Thyroid gland (tissue), 4 donors: Measurements from ENCODE around the gene GET4. TPM values are rescaled to one million over a fixed set of nuclear protein-coding genes. Genes with fewer than 3 reads are reported as not detected.

ENCODE experiments used
- DNase-seq, 2 donors: peaks; one replicate each; pipeline ENCODE4 v3.0.0-alpha.2; 2019
- H3K27ac ChIP-seq, 3 donors: fragments of 200-600 bp; sonication (generic); 1 replicate in 2 of 3; 2 replicates in 1 of 3; pipeline ENCODE4 v1.5.1; 2016 to 2019; ENCODE audit warnings: mild to moderate bottlenecking in 1 of 3, moderate library complexity in 1 of 3
- H3K27me3 ChIP-seq: fragments of 200-600 bp; sonication (generic); one replicate; pipeline ENCODE4 v1.5.1; 2019
- H3K36me3 ChIP-seq, 2 donors: fragments of 200-600 bp; sonication (generic); one replicate each; pipeline ENCODE4 v1.5.1; 2016 to 2019
- H3K4me1 ChIP-seq, 2 donors: fragments of 200-600 bp; sonication (generic); one replicate each; pipeline ENCODE4 v1.5.1; 2017 to 2019
- H3K4me3 ChIP-seq, 3 donors: fragments of 200-600 bp; sonication (generic); replicated peaks in 1 of 3; 1 replicate in 2 of 3; 2 replicates in 1 of 3; pipeline ENCODE4 v1.5.1; 2016; ENCODE audit warnings: mild to moderate bottlenecking in 1 of 3
- H3K9me3 ChIP-seq: fragments of 200-600 bp; sonication (generic); one replicate; pipeline ENCODE4 v1.5.1; 2017
- CTCF ChIP-seq, 6 experiments: fragments of 200-600 bp in 3 of 6; fragments of 450-650 bp in 3 of 6; sonication (generic) in 3 of 6; IDR thresholded peaks; one replicate each; pipeline ENCODE4 v1.5.1; 2016 to 2019; ENCODE audit warnings: antibody characterized with exemption in 6 of 6, mild to moderate bottlenecking in 2 of 6, inconsistent platforms in 1 of 6, moderate library complexity in 1 of 6
- POLR2A ChIP-seq, 2 donors: fragments of 450-650 bp; IDR thresholded peaks; one replicate each; pipeline ENCODE4 v1.6.1; 2017; ENCODE audit warnings: antibody characterized with exemption in 2 of 2, mild to moderate bottlenecking in 2 of 2, moderate library complexity in 1 of 2
- WGBS, 2 donors: methylation state at CpG; one replicate each; pipeline ENCODE4 v1.1.5; 2017; 5-methylcytosine and 5-hydroxymethylcytosine counted together
- intact Hi-C: fragments of 100-400 bp; cut with DNase I; formaldehyde crosslinking; loops from one replicate; pipeline ENCODE4 v1.15.1; 2023
- total RNA-seq, 4 donors: library from RNA; depleted of rRNA; stranded (reverse); fragments of >200 nt; gene quantifications; one replicate each; pipeline ENCODE4 v1.2.3, GENCODE V29; 2016

The GET4 gene
- total RNA-seq, 4 donors from 2014 or later = 29.2 to 38.7 (median 34.3) TPM

GRCh38 chr7:918441-919113, 42.2 kb downstream of the GET4 start:
- Histone ChIP-seq H3K4me3 (no peak overlapping the region), H3K36me3 (no peaks in the 10 kb centered on the region), H3K4me1 (peaks cover 8 to 26% of the 10 kb centered on the region in 2 donors), H3K9me3 (no peaks in the 10 kb centered on the region), H3K27me3 (no peaks in the 10 kb centered on the region), H3K27ac (no peak overlapping the region)
- intact Hi-C loops = no loop called here
- 90 to 92% methylated on average over 9 to 15 of the region's 21 CpGs for WGBS, 2 donors
- peak in 1 of 2 donors; percentile 2 for DNase-seq
- no peak for TF ChIP-seq POLR2A (IDR thresholded peaks at IDR 0.05)
- TF ChIP-seq CTCF (IDR thresholded peaks at IDR 0.05) = no peak

GRCh38 chr7:919114-919442, 42.7 kb downstream of the GET4 start:
- no peak overlapping the region for H3K27ac ChIP-seq
- TF ChIP-seq POLR2A (IDR thresholded peaks at IDR 0.05) = no peak
- no peak for TF ChIP-seq CTCF (IDR thresholded peaks at IDR 0.05)
- peaks cover 8 to 22% of the 10 kb centered on the region in 2 donors for H3K4me1 ChIP-seq
- 86 to 93% methylated on average over 4 to 10 of the region's 13 CpGs for WGBS, 2 donors
- DNase-seq = peak in 1 of 2 donors; percentile 1
- H3K36me3 ChIP-seq = no peaks in the 10 kb centered on the region
- intact Hi-C loops = no loop called here
- H3K27me3 ChIP-seq = no peaks in the 10 kb centered on the region
- no peak overlapping the region for H3K4me3 ChIP-seq
- H3K9me3 ChIP-seq = no peaks in the 10 kb centered on the region

GRCh38 chr7:919924-920341, 43.6 kb downstream of the GET4 start:
- Histone ChIP-seq H3K4me3 (no peak overlapping the region), H3K9me3 (no peaks in the 10 kb centered on the region), H3K4me1 (peaks cover 8 to 16% of the 10 kb centered on the region in 2 donors), H3K36me3 (no peaks in the 10 kb centered on the region), H3K27me3 (no peaks in the 10 kb centered on the region), H3K27ac (no peak overlapping the region)
- TF ChIP-seq POLR2A (IDR thresholded peaks at IDR 0.05) (no peak), CTCF (IDR thresholded peaks at IDR 0.05) (no peak)
- 54 to 56% methylated on average over 24 to 25 of the region's 26 CpGs for WGBS, 2 donors
- DNase-seq = peak; percentile 73 to 80
- intact Hi-C loops = no loop called here

GRCh38 chr7:920351-921070, 44.2 kb downstream of the GET4 start:
- no peaks in the 10 kb centered on the region for H3K36me3 ChIP-seq
- peaks cover 8 to 15% of the 10 kb centered on the region in 2 donors for H3K4me1 ChIP-seq
- intact Hi-C loops = no loop called here
- DNase-seq = peak in 1 of 2 donors; percentile 0
- 91 to 93% methylated on average over 29 to 30 of the region's 40 CpGs for WGBS, 2 donors
- no peaks in the 10 kb centered on the region for H3K27me3 ChIP-seq
- H3K27ac ChIP-seq = no peak overlapping the region
- H3K9me3 ChIP-seq = no peaks in the 10 kb centered on the region
- H3K4me3 ChIP-seq = no peak overlapping the region
- TF ChIP-seq CTCF (IDR thresholded peaks at IDR 0.05) = no peak
- TF ChIP-seq POLR2A (IDR thresholded peaks at IDR 0.05) = no peak

GRCh38 chr7:921071-921461, 44.7 kb downstream of the GET4 start:
- H3K4me1 ChIP-seq = peaks cover 6 to 10% of the 10 kb centered on the region in 2 donors
- no peaks in the 10 kb centered on the region for H3K27me3 ChIP-seq
- H3K27ac ChIP-seq = no peak overlapping the region
- H3K36me3 ChIP-seq = no peaks in the 10 kb centered on the region
- H3K9me3 ChIP-seq = no peaks in the 10 kb centered on the region
- intact Hi-C loops = no loop called here
- TF ChIP-seq CTCF (IDR thresholded peaks at IDR 0.05) = no peak
- no peak for TF ChIP-seq POLR2A (IDR thresholded peaks at IDR 0.05)
- peak in 1 of 2 donors; percentile 0 for DNase-seq
- whole genome bisulfite sequencing, 2 donors = 90 to 93% methylated on average over 15 of the region's 15 CpGs
- H3K4me3 ChIP-seq = no peak overlapping the region
